Heart left ventricle (tissue), 13 donors: Measurements from ENCODE around the gene TCF4.

Source experiments
- POLR2A ChIP-seq, 2 donors: fragments of 450-650 bp; IDR thresholded peaks; one replicate each; pipeline ENCODE4 v1.6.1; 2017; ENCODE audit warnings: antibody characterized with exemption in 2 of 2, mild to moderate bottlenecking in 2 of 2, moderate library complexity in 2 of 2
- TF ChIP-seq, protein P1 (sequence below), 12 donors: fragments of 200-600 bp; sonication (generic) in 4 of 12; IDR thresholded peaks; one replicate each; pipeline versions ENCODE4 v1.5.0 to v1.8.0; 2018 to 2022; ENCODE audit warnings: antibody characterized with exemption in 12 of 12, mild to moderate bottlenecking in 5 of 12
- donor health status: ischemic (EF 13 %, LVEDD 7.1; RV severe dilation, severe dysfunction).
- donor health status: DM: no; HTN: yes; CAD: no.
- donor health status: DM: no; HTN: no; CAD: no.
- donor health status: ischemic (EF 25% LVEDD 6.9; RV normal size, moderate dysfunction).
- donor health status: ischemic (EF 25% LVEDD 5.7; RV mildly dilated, moderate dysfunction).
- donor health status: ischemic (EF 35%, LVEDD 5.7; RV mildly dilated, moderate dysfunction).
- donor health status: nonischemic (EF 11% LVEDD 7.7; RV severe dilation, severe dysfunction).
- donor health status: DM: yes; HTN: yes; CAD: no.
- donor health status: PGD.
- donor health status: ischemic (EF 29% LVEDD 5.4; RV normal size, mild dysfunction).
- donor health status: nonischemic (EF 23%, LVEDD 6.1; RV moderate dilation, normal function).

- TF ChIP-seq, protein P1, sequence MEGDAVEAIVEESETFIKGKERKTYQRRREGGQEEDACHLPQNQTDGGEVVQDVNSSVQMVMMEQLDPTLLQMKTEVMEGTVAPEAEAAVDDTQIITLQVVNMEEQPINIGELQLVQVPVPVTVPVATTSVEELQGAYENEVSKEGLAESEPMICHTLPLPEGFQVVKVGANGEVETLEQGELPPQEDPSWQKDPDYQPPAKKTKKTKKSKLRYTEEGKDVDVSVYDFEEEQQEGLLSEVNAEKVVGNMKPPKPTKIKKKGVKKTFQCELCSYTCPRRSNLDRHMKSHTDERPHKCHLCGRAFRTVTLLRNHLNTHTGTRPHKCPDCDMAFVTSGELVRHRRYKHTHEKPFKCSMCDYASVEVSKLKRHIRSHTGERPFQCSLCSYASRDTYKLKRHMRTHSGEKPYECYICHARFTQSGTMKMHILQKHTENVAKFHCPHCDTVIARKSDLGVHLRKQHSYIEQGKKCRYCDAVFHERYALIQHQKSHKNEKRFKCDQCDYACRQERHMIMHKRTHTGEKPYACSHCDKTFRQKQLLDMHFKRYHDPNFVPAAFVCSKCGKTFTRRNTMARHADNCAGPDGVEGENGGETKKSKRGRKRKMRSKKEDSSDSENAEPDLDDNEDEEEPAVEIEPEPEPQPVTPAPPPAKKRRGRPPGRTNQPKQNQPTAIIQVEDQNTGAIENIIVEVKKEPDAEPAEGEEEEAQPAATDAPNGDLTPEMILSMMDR (IDR thresholded peaks at IDR 0.05): peak in 3 of 12 donors; percentile 9 to 28 (median 22)
- no peak for TF ChIP-seq POLR2A (IDR thresholded peaks at IDR 0.05)
Observed at GRCh38 chr18:55275039-55275901, 312.7 kb downstream of the TCF4 start.
